Measurements from ENCODE around the gene SLC37A1.

- TF ChIP-seq, protein P1, sequence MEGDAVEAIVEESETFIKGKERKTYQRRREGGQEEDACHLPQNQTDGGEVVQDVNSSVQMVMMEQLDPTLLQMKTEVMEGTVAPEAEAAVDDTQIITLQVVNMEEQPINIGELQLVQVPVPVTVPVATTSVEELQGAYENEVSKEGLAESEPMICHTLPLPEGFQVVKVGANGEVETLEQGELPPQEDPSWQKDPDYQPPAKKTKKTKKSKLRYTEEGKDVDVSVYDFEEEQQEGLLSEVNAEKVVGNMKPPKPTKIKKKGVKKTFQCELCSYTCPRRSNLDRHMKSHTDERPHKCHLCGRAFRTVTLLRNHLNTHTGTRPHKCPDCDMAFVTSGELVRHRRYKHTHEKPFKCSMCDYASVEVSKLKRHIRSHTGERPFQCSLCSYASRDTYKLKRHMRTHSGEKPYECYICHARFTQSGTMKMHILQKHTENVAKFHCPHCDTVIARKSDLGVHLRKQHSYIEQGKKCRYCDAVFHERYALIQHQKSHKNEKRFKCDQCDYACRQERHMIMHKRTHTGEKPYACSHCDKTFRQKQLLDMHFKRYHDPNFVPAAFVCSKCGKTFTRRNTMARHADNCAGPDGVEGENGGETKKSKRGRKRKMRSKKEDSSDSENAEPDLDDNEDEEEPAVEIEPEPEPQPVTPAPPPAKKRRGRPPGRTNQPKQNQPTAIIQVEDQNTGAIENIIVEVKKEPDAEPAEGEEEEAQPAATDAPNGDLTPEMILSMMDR (IDR thresholded peaks at IDR 0.05; ENCODE audit: insufficient read depth, low read length, poor library complexity, severe bottlenecking), result no peak
- TF ChIP-seq EZH2phosphoT487 (conservative IDR thresholded peaks at IDR 0.05; ENCODE audit: low read length), result no peak
These were observed 72.2 kb downstream of the SLC37A1 start for GRCh38 chr21:42585881-42586280.
